ENCODE results near the gene CCDC8. TPM values are rescaled to one million over a fixed set of nuclear protein-coding genes. Genes with fewer than 3 reads are reported as not detected.
"Not testable (repeated sequence)": the region's sequence is repeated elsewhere in the genome, so short reads cannot be mapped to it uniquely, and the experiment has no call there.

Gene CCDC8
- total RNA-seq, 5 donors from 2014 or later (not counting 1 experiment from before 2014, with no cell fraction given): 0.12 to 0.19 (median 0.13) TPM; not detected in 2

DNA sequence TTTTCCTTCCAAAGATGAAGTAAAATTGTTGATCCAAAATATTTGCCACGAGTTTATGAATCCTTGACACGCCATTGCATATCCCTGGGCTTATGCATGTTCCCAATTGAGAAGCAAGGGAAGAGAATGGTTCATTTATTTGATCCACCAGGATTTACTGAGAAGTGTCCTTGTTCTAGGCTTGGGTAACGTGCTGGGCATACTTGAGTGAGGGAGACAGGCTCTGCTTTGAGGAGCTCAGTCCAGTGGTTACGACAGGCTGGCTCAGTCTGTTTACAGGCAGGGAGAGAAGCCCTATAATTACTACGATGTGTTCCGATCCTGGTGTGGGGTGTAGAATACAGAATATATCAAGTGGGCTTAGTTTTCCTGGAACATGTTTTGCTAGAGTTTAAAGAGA is 21.6 kb upstream of the CCDC8 start:
- WGBS (ENCODE audit: insufficient coverage): 68% methylated on average over 3 of the region's 6 CpGs
- Mint-ChIP-seq H3K27ac (no peak overlapping the region), H3K4me1 (peaks cover 0 to under 1% (median 0%) of the 10 kb centered on the region in 3 donors), H3K4me3 (no peak overlapping the region), H3K36me3 (no peaks in the 10 kb centered on the region), H3K9me3 (no peaks in the 10 kb centered on the region), H3K27me3 (peaks cover 32 to 44% of the 10 kb centered on the region in 2 donors)
- Histone ChIP-seq H3K9me3 (no peaks in the 10 kb centered on the region), H3K4me1 (ENCODE audit: control insufficient read depth in 1 of 2, extremely low read depth in 1 of 2, insufficient read depth in 2 of 2, low read length in 2 of 2) (no peaks in the 10 kb centered on the region), H3K27me3 (replicated peaks in 1 of 2; ENCODE audit: control insufficient read depth in 2 of 2, extremely low read depth in 1 of 2, insufficient read depth in 2 of 2, low read length in 1 of 2) (peaks cover 5 to 32% of the 10 kb centered on the region in 2 experiments), H3K27ac (ENCODE audit: low read length) (no peak overlapping the region), H3K4me3 (ENCODE audit: control insufficient read depth in 1 of 2, extremely low read depth in 1 of 2, low read length in 1 of 2) (no peak overlapping the region), H3K36me3 (ENCODE audit: control insufficient read depth in 2 of 2, extremely low read depth in 1 of 2, insufficient read depth in 1 of 2, low read length in 1 of 2) (no peaks in the 10 kb centered on the region)
- POLR2A ChIA-PET: interaction anchor here in 1 of 2 donors (0.5 kb wide), 1 partner anchor 139 kb away, joined by 5 read pairs; no protein-coding TSS in a partner anchor
- no peak for DNase-seq
- CTCF ChIA-PET: no interaction called here
- no peak for ATAC-seq (replicated peaks in 1 of 4)

DNA sequence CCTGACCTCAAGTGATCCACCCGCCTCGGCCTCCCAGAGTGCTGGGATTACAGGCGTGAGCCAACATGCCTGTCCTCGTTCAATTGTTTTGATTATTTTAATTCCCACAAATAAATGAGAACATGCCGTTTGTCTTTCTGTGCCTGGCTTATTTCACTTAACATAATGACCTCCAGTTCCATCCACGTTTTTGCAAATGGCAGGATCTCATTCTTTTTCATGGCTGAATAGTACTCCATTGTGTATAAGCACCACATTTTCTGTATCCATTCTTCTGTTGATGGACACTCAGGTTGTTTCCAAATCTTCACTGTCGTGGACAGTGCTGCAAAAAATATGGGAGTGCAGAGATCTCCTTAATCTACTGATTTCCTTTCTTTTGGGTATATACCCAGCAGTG is 20.1 kb upstream of the CCDC8 start:
- DNase-seq; ATAC-seq (replicated peaks in 1 of 4); H3K27ac ChIP-seq (ENCODE audit: low read length); H3K4me3 Mint-ChIP-seq; H3K9me3 Mint-ChIP-seq; H3K36me3 Mint-ChIP-seq; H3K4me1 ChIP-seq (ENCODE audit: control insufficient read depth in 1 of 2, extremely low read depth in 1 of 2, insufficient read depth in 2 of 2, low read length in 2 of 2); H3K4me3 ChIP-seq (ENCODE audit: control insufficient read depth in 1 of 2, extremely low read depth in 1 of 2, low read length in 1 of 2); H3K9me3 ChIP-seq; H3K27ac Mint-ChIP-seq; H3K36me3 ChIP-seq (ENCODE audit: control insufficient read depth in 2 of 2, extremely low read depth in 1 of 2, insufficient read depth in 1 of 2, low read length in 1 of 2): not testable (repeated sequence)
- ChIA-PET POLR2A (interaction anchor here in 1 of 2 donors (0.6 kb wide), 1 partner anchor 93 kb away, joined by 6 read pairs; no protein-coding TSS in a partner anchor), CTCF (interaction anchor here in 1 of 2 donors (0.6 kb wide), 1 partner anchor 420 kb away, joined by 3 read pairs; no protein-coding TSS in a partner anchor)
- 76% methylated on average over 6 of the region's 7 CpGs for WGBS (ENCODE audit: insufficient coverage)
- peaks cover 47 to 58% of the 10 kb centered on the region in 2 donors for H3K27me3 Mint-ChIP-seq
- peaks cover 5 to 41% of the 10 kb centered on the region in 2 experiments for H3K27me3 ChIP-seq (replicated peaks in 1 of 2; ENCODE audit: control insufficient read depth in 2 of 2, extremely low read depth in 1 of 2, insufficient read depth in 2 of 2, low read length in 1 of 2)
- H3K4me1 Mint-ChIP-seq: peaks cover 8 to 11% (median 9%) of the 10 kb centered on the region in 3 donors

DNA sequence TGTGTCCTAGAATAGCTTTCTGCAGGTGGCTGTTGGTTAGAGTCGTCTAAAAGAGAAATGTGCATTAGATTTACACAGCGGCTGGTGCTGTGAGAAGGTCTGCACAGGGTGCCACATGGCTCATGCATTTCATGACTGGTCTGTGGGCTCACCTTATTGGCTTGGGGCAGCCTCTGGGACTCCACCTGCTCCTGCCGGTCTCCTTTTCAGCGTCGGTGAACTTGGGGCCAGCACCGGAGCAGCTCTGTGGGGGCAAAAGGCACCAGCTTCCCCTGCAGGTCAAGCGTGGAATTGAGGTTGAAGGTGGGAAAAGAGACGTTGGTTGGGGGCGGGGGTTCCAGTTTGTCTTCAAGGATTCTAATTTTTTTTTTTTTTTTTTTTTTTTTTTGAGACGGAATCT is 18.5 kb upstream of the CCDC8 start:
- CTCF ChIA-PET: interaction anchor here in 1 of 2 donors (0.7 kb wide), 1 partner anchor 51 kb away, joined by 8 read pairs; no protein-coding TSS in a partner anchor
- Histone ChIP-seq H3K4me3 (ENCODE audit: control insufficient read depth in 1 of 2, extremely low read depth in 1 of 2, low read length in 1 of 2) (no peak overlapping the region), H3K4me1 (ENCODE audit: control insufficient read depth in 1 of 2, extremely low read depth in 1 of 2, insufficient read depth in 2 of 2, low read length in 2 of 2) (peaks cover 0 to 18% of the 10 kb centered on the region in 2 experiments), H3K27ac (ENCODE audit: low read length) (no peak overlapping the region), H3K27me3 (replicated peaks in 1 of 2; ENCODE audit: control insufficient read depth in 2 of 2, extremely low read depth in 1 of 2, insufficient read depth in 2 of 2, low read length in 1 of 2) (peaks cover 5 to 48% of the 10 kb centered on the region in 2 experiments), H3K36me3 (ENCODE audit: control insufficient read depth in 2 of 2, extremely low read depth in 1 of 2, insufficient read depth in 1 of 2, low read length in 1 of 2) (no peaks in the 10 kb centered on the region), H3K9me3 (no peaks in the 10 kb centered on the region)
- no peak overlapping the region for H3K4me3 Mint-ChIP-seq
- no peak overlapping the region for H3K27ac Mint-ChIP-seq
- no peaks in the 10 kb centered on the region for H3K36me3 Mint-ChIP-seq
- WGBS (ENCODE audit: insufficient coverage): 28% methylated on average over 3 of the region's 10 CpGs
- POLR2A ChIA-PET: no interaction called here
- ATAC-seq (replicated peaks in 1 of 4) (no peak), DNase-seq (no peak)
- peaks cover 20 to 24% (median 21%) of the 10 kb centered on the region in 3 donors for H3K4me1 Mint-ChIP-seq
- peaks cover 62 to 71% of the 10 kb centered on the region in 2 donors for H3K27me3 Mint-ChIP-seq
- no peaks in the 10 kb centered on the region for H3K9me3 Mint-ChIP-seq

DNA sequence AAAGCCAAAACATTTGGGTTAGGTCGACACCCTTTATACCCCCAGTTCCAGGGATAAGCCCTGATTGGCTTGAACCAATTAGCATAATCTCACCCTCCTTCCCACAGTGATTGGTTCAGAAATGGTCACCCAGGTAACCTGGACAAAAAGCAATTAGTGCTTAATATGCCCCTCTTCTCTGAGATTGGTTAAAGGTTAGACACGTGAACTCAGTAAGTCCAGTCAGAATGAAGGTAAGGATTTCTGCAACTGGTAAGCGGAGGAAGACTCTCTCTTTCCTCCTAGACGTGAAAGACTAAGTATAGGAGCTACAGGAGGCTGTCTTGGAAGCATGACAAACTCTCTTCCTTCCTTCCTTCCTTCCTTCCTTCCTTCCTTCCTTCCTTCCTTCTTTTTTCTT is 16.6 kb upstream of the CCDC8 start:
- no peak for DNase-seq
- WGBS (ENCODE audit: insufficient coverage): 63% methylated on average over 2 of the region's 4 CpGs
- Mint-ChIP-seq H3K9me3 (no peaks in the 10 kb centered on the region), H3K27ac (peak overlapping the region in 1 of 2 donors; percentile 31), H3K4me3 (no peak overlapping the region), H3K4me1 (peaks cover 29 to 32% (median 32%) of the 10 kb centered on the region in 3 donors), H3K27me3 (peaks cover 68 to 81% of the 10 kb centered on the region in 2 donors), H3K36me3 (no peaks in the 10 kb centered on the region)
- CTCF ChIA-PET: interaction anchor here in 1 of 2 donors (0.6 kb wide), 2 partner anchors 33 to 242 kb away, joined by 3 to 4 read pairs; no protein-coding TSS in a partner anchor
- Histone ChIP-seq H3K4me3 (ENCODE audit: control insufficient read depth in 1 of 2, extremely low read depth in 1 of 2, low read length in 1 of 2) (no peak overlapping the region), H3K36me3 (ENCODE audit: control insufficient read depth in 2 of 2, extremely low read depth in 1 of 2, insufficient read depth in 1 of 2, low read length in 1 of 2) (no peaks in the 10 kb centered on the region), H3K4me1 (ENCODE audit: control insufficient read depth in 1 of 2, extremely low read depth in 1 of 2, insufficient read depth in 2 of 2, low read length in 2 of 2) (peaks cover 0 to 25% of the 10 kb centered on the region in 2 experiments), H3K27ac (ENCODE audit: low read length) (no peak overlapping the region), H3K27me3 (replicated peaks in 1 of 2; ENCODE audit: control insufficient read depth in 2 of 2, extremely low read depth in 1 of 2, insufficient read depth in 2 of 2, low read length in 1 of 2) (peaks cover 5 to 64% of the 10 kb centered on the region in 2 experiments), H3K9me3 (no peaks in the 10 kb centered on the region)
- no peak for ATAC-seq (replicated peaks in 1 of 4)
- POLR2A ChIA-PET: no interaction called here

DNA sequence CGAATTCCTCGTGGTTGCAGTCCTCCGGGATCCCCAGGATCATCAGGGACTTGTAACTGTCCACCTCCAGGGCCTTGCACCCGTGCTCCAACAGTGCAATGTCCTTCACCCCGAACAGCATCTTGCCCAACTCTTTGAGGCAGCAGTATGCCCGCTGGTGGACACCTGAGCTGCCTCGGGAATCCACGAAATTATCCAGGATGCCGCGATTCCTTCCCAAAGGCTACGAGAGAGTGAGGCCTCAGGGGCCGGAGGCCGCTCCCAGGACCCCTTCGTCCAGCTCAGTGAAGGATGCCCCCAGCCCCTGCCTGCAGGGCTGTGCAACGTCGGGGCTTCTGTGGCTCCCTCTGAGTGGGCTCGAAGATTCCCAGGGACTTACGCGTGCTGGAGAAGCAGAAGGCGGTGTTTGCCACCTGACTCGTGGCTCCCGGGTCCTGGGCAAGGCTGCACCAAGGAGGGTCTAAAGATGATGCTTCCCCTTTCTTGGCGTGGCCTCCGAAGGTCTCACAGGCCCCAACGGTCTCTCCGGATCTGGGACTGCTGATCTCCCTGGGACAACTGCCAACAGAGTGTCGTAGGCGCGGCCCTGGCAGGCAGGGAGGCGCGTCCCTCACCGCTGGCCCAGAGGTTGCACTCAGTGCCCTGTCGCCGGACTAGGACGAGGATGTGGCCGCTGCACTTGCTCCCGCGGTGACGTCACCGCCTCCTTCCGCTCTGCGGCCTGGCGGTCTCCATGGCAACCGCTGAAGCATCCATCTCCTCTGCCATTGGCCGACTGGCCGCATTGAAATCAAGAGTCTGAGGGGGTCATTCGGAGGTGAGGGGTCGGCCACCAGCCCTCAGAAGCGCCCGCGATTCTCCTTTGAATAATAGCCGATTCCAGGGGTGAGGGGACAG is 15.1 kb upstream of the CCDC8 start, which contains the start of gene PNMA8C:
Gene PNMA8C, minus strand, starts transcription at position 698 of the 897 bp plus-strand sequence. Its CDS starts 577 bp downstream, at position 121.
- Mint-ChIP-seq H3K9me3 (no peaks in the 10 kb centered on the region), H3K4me1 (peaks cover 29 to 32% (median 32%) of the 10 kb centered on the region in 3 donors), H3K4me3 (peak within 1 kb of the TSS; percentile 57 to 83 (median 66)), H3K27me3 (peaks cover 62 to 79% of the 10 kb centered on the region in 2 donors), H3K27ac (no peak within 1 kb of the TSS), H3K36me3 (no peaks in the 10 kb centered on the region)
- DNase-seq (peak in 29 of 35 experiments; percentile 12 to 63 (median 29)), ATAC-seq (replicated peaks in 1 of 4) (peak; percentile 31 to 77 (median 70))
- H3K4me3 ChIP-seq (ENCODE audit: control insufficient read depth in 1 of 2, extremely low read depth in 1 of 2, low read length in 1 of 2): peak within 1 kb of the TSS; percentile 23 to 29
- H3K27me3 ChIP-seq (replicated peaks in 1 of 2; ENCODE audit: control insufficient read depth in 2 of 2, extremely low read depth in 1 of 2, insufficient read depth in 2 of 2, low read length in 1 of 2): peaks cover 5 to 66% of the 10 kb centered on the region in 2 experiments
- ChIA-PET POLR2A (no interaction called here), CTCF (no interaction called here)
- WGBS (ENCODE audit: insufficient coverage): 26% methylated on average over 50 of the region's 52 CpGs
- H3K9me3 ChIP-seq: no peaks in the 10 kb centered on the region
- no peak within 1 kb of the TSS for H3K27ac ChIP-seq (ENCODE audit: low read length)
- H3K36me3 ChIP-seq (ENCODE audit: control insufficient read depth in 2 of 2, extremely low read depth in 1 of 2, insufficient read depth in 1 of 2, low read length in 1 of 2): no peaks in the 10 kb centered on the region
- H3K4me1 ChIP-seq (ENCODE audit: control insufficient read depth in 1 of 2, extremely low read depth in 1 of 2, insufficient read depth in 2 of 2, low read length in 2 of 2): peaks cover 0 to 25% of the 10 kb centered on the region in 2 experiments

DNA sequence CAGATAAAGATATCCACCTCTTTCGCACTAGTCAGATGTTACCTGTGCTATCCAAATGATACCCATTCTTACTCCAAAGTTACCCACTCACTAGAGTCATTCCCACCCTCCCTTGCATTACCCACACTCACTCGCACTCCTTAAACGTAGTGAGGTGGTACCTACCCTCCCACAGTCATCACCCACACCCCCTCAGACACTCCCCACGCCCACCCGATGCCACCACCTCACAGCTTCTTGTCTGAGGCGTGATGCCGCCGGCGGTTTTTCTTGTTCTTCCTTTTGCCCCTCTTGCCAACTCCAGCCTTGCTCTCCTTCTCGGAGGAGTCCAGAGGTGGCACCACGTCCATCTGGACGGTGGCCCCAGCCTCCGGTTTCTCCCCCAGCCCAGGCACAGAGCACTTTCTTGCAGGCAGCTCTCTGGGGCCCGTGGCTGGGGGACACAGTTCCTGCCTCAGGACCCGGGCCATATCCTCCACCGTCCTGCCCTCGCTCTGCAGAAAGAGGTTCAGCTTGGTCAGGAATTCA is 14.2 kb upstream of the CCDC8 start:
- H3K27ac Mint-ChIP-seq: no peak overlapping the region
- peak overlapping the region in 2 of 3 donors; percentile 13 to 60 for H3K4me3 Mint-ChIP-seq
- 67% methylated on average over 17 of the region's 17 CpGs for WGBS (ENCODE audit: insufficient coverage)
- H3K36me3 Mint-ChIP-seq: no peaks in the 10 kb centered on the region
- CTCF ChIA-PET: no interaction called here
- Histone ChIP-seq H3K27me3 (replicated peaks in 1 of 2; ENCODE audit: control insufficient read depth in 2 of 2, extremely low read depth in 1 of 2, insufficient read depth in 2 of 2, low read length in 1 of 2) (peaks cover 5 to 68% of the 10 kb centered on the region in 2 experiments), H3K4me1 (ENCODE audit: control insufficient read depth in 1 of 2, extremely low read depth in 1 of 2, insufficient read depth in 2 of 2, low read length in 2 of 2) (peaks cover 0 to 25% of the 10 kb centered on the region in 2 experiments), H3K27ac (ENCODE audit: low read length) (no peak overlapping the region), H3K36me3 (ENCODE audit: control insufficient read depth in 2 of 2, extremely low read depth in 1 of 2, insufficient read depth in 1 of 2, low read length in 1 of 2) (no peaks in the 10 kb centered on the region), H3K9me3 (no peaks in the 10 kb centered on the region), H3K4me3 (ENCODE audit: control insufficient read depth in 1 of 2, extremely low read depth in 1 of 2, low read length in 1 of 2) (no peak overlapping the region)
- POLR2A ChIA-PET: no interaction called here
- H3K27me3 Mint-ChIP-seq: peaks cover 69 to 84% of the 10 kb centered on the region in 2 donors
- H3K9me3 Mint-ChIP-seq: no peaks in the 10 kb centered on the region
- DNase-seq (no peak), ATAC-seq (replicated peaks in 1 of 4) (no peak)
- H3K4me1 Mint-ChIP-seq: peaks cover 29 to 32% (median 32%) of the 10 kb centered on the region in 3 donors

Measured in T-cell (primary cell).